Calu3 (cell line): ENCODE data around the gene LTBP2. TPM values are rescaled to one million over a fixed set of nuclear protein-coding genes. Genes with fewer than 3 reads are reported as not detected.

Source experiments
- BruUV-seq: library from RNA; stranded (reverse); fragments of 400-500 nt; replicated peaks from 2 replicates; lab custom pipeline; 2021; lab: Mats Ljungman, UMichigan
- CTCF ChIA-PET: fragments of 300-600 bp; sonication (Branson Sonifier 250); formaldehyde crosslinking; loops from one replicate; lab custom pipeline; 2022; ENCODE audit warnings: antibody characterized with exemption; lab: Charles Lee
- DNase-seq: peaks from one replicate; pipeline ENCODE4 v3.0.0; 2022
- H3K27ac Mint-ChIP-seq: one replicate; pipeline ENCODE4 v1.8.0; 2022; ENCODE audit warnings: mixed read lengths; ENCODE audit not compliant: unreplicated experiment
- H3K27me3 Mint-ChIP-seq: one replicate; pipeline ENCODE4 v1.8.0; 2022; ENCODE audit warnings: mixed read lengths; ENCODE audit not compliant: unreplicated experiment
- H3K36me3 Mint-ChIP-seq: one replicate; pipeline ENCODE4 v1.8.0; 2022; ENCODE audit warnings: mild to moderate bottlenecking, moderate library complexity, mixed read lengths; ENCODE audit not compliant: insufficient read depth, unreplicated experiment
- H3K4me1 Mint-ChIP-seq: one replicate; pipeline ENCODE4 v1.8.0; 2022; ENCODE audit warnings: mild to moderate bottlenecking, low read depth, mixed read lengths; ENCODE audit not compliant: unreplicated experiment
- H3K4me3 Mint-ChIP-seq: one replicate; pipeline ENCODE4 v1.8.0; 2022; ENCODE audit warnings: mild to moderate bottlenecking, low read depth, moderate library complexity, mixed read lengths; ENCODE audit not compliant: unreplicated experiment
- H3K9me3 Mint-ChIP-seq: one replicate; pipeline ENCODE4 v1.8.0; 2022; ENCODE audit warnings: low read depth, mixed read lengths; ENCODE audit not compliant: unreplicated experiment
- CTCF ChIP-seq: fragments of 200-600 bp; IDR thresholded peaks from one replicate; pipeline ENCODE4 v1.8.0; 2022; ENCODE audit warnings: antibody characterized with exemption; ENCODE audit not compliant: unreplicated experiment
- intact Hi-C: fragments of 100-400 bp; cut with micrococcal nuclease; formaldehyde crosslinking; loops from one replicate; pipeline ENCODE4 v1.10.0; 2022; ENCODE audit not compliant: unreplicated experiment
- total RNA-seq: library from RNA; stranded (reverse); gene quantifications from 2 replicates; pipeline ENCODE4 v1.2.3, GENCODE V29; 2022

LTBP2 gene
- total RNA-seq, 1 experiment from 2014 or later: 4.3 TPM

GRCh38 chr14:74528406-74528805 lies 83.6 kb downstream of the LTBP2 start:
- Mint-ChIP-seq H3K27ac (no peak overlapping the region), H3K4me3 (no peak overlapping the region), H3K27me3 (peaks cover 15% of the 10 kb centered on the region), H3K36me3 (no peaks in the 10 kb centered on the region), H3K4me1 (no peaks in the 10 kb centered on the region), H3K9me3 (no peaks in the 10 kb centered on the region)
- CTCF ChIA-PET: interaction anchor here (1.5 kb wide), 1 partner anchor 11 kb away, joined by 3 read pairs; no protein-coding TSS in a partner anchor
- intact Hi-C loops: no loop called here
- BruUV-seq: no TSS peak
- TF ChIP-seq CTCF: no peak
- DNase-seq: no peak

- Mint-ChIP-seq H3K27ac (no peak overlapping the region), H3K27me3 (peaks cover 15% of the 10 kb centered on the region), H3K36me3 (no peaks in the 10 kb centered on the region), H3K9me3 (no peaks in the 10 kb centered on the region), H3K4me3 (no peak overlapping the region), H3K4me1 (no peaks in the 10 kb centered on the region)
- CTCF ChIA-PET: interaction anchor here (1.2 to 1.5 kb wide), 2 partner anchors 12 kb away, joined by 3 read pairs; no protein-coding TSS in a partner anchor
- no TSS peak for BruUV-seq
- TF ChIP-seq CTCF: no peak
- intact Hi-C loops: no loop called here
- DNase-seq: no peak
Measured at GRCh38 chr14:74527736-74528280, 84.2 kb downstream of the LTBP2 start.

- TF ChIP-seq CTCF: no peak
- peak; percentile 21 for DNase-seq
- intact Hi-C loops: no loop called here
- no TSS peak for BruUV-seq
- no peaks in the 10 kb centered on the region for H3K9me3 Mint-ChIP-seq
- H3K4me1 Mint-ChIP-seq: no peaks in the 10 kb centered on the region
- H3K27me3 Mint-ChIP-seq: peaks cover 15% of the 10 kb centered on the region
- CTCF ChIA-PET: interaction anchor here (1.2 to 1.5 kb wide), 3 partner anchors 11 to 25 kb away, joined by 3 to 5 read pairs (median 3); no protein-coding TSS in a partner anchor
- H3K36me3 Mint-ChIP-seq: no peaks in the 10 kb centered on the region
- H3K27ac Mint-ChIP-seq: no peak overlapping the region
- no peak overlapping the region for H3K4me3 Mint-ChIP-seq
Measured at GRCh38 chr14:74526854-74527585, 85.0 kb downstream of the LTBP2 start.

- DNase-seq: no peak
- no TSS peak for BruUV-seq
- intact Hi-C loops: no loop called here
- no peaks in the 10 kb centered on the region for H3K36me3 Mint-ChIP-seq
- no peaks in the 10 kb centered on the region for H3K9me3 Mint-ChIP-seq
- H3K27ac Mint-ChIP-seq: no peak overlapping the region
- no peaks in the 10 kb centered on the region for H3K4me1 Mint-ChIP-seq
- no peak for TF ChIP-seq CTCF
- peaks cover 15% of the 10 kb centered on the region for H3K27me3 Mint-ChIP-seq
- H3K4me3 Mint-ChIP-seq: no peak overlapping the region
- CTCF ChIA-PET: interaction anchor here (0.6 to 1.2 kb wide), 3 partner anchors 23 to 221 kb away, joined by 3 to 5 read pairs (median 3); no protein-coding TSS in a partner anchor
Measured at GRCh38 chr14:74525361-74525851, 86.6 kb downstream of the LTBP2 start.
